PC-9 (cell line): ENCODE measurements around the gene PRR33. TPM values are rescaled to one million over a fixed set of nuclear protein-coding genes. Genes with fewer than 3 reads are reported as not detected.

Experiments
- BruUV-seq: library from RNA; stranded (reverse); fragments of 400-500 nt; replicated peaks from 2 replicates; lab custom pipeline; 2021; lab: Mats Ljungman, UMichigan
- CTCF ChIA-PET: fragments of 300-600 bp; sonication (Branson Sonifier 250); formaldehyde crosslinking; loops from one replicate; lab custom pipeline; 2022; ENCODE audit warnings: antibody characterized with exemption; lab: Charles Lee
- POLR2A ChIA-PET: fragments of 300-600 bp; sonication (Branson Sonifier 250); formaldehyde crosslinking; loops from one replicate; lab custom pipeline; 2022; ENCODE audit warnings: antibody characterized with exemption; ENCODE audit not compliant: unreplicated experiment; lab: Charles Lee
- DNase-seq, 2 experiments: peaks; one replicate each; pipeline versions ENCODE4 v3.0.0 to v3.0.0-alpha.2; 2015 to 2022; ENCODE audit warnings: mixed read lengths in 1 of 2
- H2AFZ ChIP-seq: fragments of 200-600 bp; sonication (generic); 2 replicates; pipeline ENCODE4 v1.8.1; 2017; ENCODE audit warnings: antibody characterized with exemption
- H3F3A ChIP-seq: fragments of 200-600 bp; sonication (generic); 2 replicates; pipeline ENCODE4 v1.8.1; 2017; ENCODE audit warnings: antibody characterized with exemption, mild to moderate bottlenecking, low read depth; ENCODE audit not compliant: insufficient read depth
- H3K27ac ChIP-seq: fragments of 200-600 bp; sonication (generic); 2 replicates; pipeline ENCODE4 v1.6.1; 2016; ENCODE audit warnings: mixed run types
- H3K27me3 ChIP-seq: fragments of 200-600 bp; sonication (generic); 2 replicates; pipeline ENCODE4 v1.6.1; 2016; ENCODE audit warnings: low read depth, mixed run types; ENCODE audit not compliant: insufficient read depth
- H3K36me3 ChIP-seq: fragments of 200-600 bp; sonication (generic); 2 replicates; pipeline ENCODE4 v1.6.1; 2016; ENCODE audit warnings: low read depth, mixed run types
- H3K4me1 ChIP-seq: fragments of 200-600 bp; sonication (generic); replicated peaks from 2 replicates; pipeline ENCODE4 v1.6.1; 2016; ENCODE audit warnings: mixed run types; ENCODE audit not compliant: insufficient read depth
- H3K4me2 ChIP-seq: fragments of 200-600 bp; sonication (generic); 2 replicates; pipeline ENCODE4 v1.6.1; 2017; ENCODE audit warnings: mixed run types
- H3K4me3 ChIP-seq: fragments of 200-600 bp; sonication (generic); 2 replicates; pipeline ENCODE4 v1.6.1; 2016; ENCODE audit warnings: mixed run types
- H3K79me2 ChIP-seq: fragments of 200-600 bp; sonication (generic); 2 replicates; pipeline ENCODE4 v1.6.1; 2017; ENCODE audit warnings: low read depth, mixed run types
- H3K9me2 ChIP-seq: fragments of 200-600 bp; sonication (generic); 2 replicates; pipeline ENCODE4 v1.8.1; 2017; ENCODE audit warnings: mild to moderate bottlenecking; ENCODE audit not compliant: insufficient read depth
- H3K9me3 ChIP-seq: fragments of 200-600 bp; sonication (generic); 2 replicates; pipeline ENCODE4 v1.8.1; 2016; ENCODE audit warnings: low read depth; ENCODE audit not compliant: insufficient read depth
- H4K20me1 ChIP-seq: fragments of 200-600 bp; sonication (generic); 2 replicates; pipeline ENCODE4 v1.8.1; 2017; ENCODE audit not compliant: insufficient read depth
- EZH2 ChIP-seq: fragments of 200-600 bp; sonication (generic); IDR thresholded peaks from 2 replicates; pipeline ENCODE4 v1.8.0; 2017; ENCODE audit warnings: antibody characterized with exemption, low read depth
- intact Hi-C: fragments of 100-400 bp; cut with micrococcal nuclease; formaldehyde crosslinking; loops from one replicate; pipeline ENCODE4 v1.10.0; 2022; ENCODE audit not compliant: unreplicated experiment
- total RNA-seq: library from RNA; stranded (reverse); gene quantifications from 2 replicates; pipeline ENCODE4 v1.2.3, GENCODE V29; 2021
- TF ChIP-seq, protein P1 (sequence below): fragments of 200-600 bp; sonication (generic); conservative IDR thresholded peaks from 2 replicates; pipeline ENCODE4 v1.6.1; 2017; ENCODE audit warnings: mixed run types, antibody characterized with exemption, mild to moderate bottlenecking, moderate library complexity

The PRR33 gene
- total RNA-seq, 1 experiment from 2014 or later = not detected

DNA sequence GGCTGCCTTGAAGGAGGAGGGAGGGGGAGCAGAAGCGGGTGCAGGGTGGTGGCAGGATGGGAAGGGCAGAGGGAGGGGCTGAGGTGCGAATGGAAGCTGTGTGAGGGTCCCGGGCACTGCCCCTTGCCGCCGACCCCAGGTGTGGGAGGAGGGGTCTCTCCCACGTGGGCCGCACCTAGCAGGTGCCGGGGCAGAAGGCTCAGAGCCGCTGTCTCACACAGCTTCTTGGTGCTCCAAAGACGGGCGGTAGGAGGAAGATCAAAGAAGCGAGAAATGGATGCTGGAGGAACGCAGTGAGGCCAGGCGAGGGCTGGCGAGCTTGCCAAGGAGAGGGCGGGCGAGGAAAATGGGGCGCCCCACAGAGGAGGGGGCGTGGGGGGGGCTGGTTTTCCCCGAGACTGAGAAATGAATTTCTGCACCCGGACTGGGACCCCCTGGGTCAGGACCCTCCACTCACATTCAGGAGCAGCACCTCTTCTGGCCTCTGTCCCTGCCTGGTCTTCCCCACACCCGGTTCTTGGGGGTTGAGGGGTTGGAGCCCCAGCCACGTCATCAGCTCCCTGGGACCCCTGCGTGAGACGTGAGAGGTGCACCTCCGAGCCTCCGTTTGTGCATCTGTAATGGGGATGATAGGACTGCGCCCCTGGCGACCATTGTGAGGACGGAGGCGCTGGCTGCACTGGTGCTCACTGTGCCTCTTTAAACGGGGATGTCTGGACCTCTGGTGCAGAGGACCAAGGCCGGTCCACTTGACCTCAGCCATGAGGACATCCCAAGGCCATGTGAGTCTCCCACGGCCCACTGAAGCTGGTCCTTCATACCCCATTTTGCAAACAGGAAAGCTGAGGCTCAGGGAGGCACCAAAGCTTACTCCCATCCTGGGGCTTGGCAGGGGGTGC is 22.0 kb downstream of the PRR33 start:
- no TSS peak for BruUV-seq

DNA sequence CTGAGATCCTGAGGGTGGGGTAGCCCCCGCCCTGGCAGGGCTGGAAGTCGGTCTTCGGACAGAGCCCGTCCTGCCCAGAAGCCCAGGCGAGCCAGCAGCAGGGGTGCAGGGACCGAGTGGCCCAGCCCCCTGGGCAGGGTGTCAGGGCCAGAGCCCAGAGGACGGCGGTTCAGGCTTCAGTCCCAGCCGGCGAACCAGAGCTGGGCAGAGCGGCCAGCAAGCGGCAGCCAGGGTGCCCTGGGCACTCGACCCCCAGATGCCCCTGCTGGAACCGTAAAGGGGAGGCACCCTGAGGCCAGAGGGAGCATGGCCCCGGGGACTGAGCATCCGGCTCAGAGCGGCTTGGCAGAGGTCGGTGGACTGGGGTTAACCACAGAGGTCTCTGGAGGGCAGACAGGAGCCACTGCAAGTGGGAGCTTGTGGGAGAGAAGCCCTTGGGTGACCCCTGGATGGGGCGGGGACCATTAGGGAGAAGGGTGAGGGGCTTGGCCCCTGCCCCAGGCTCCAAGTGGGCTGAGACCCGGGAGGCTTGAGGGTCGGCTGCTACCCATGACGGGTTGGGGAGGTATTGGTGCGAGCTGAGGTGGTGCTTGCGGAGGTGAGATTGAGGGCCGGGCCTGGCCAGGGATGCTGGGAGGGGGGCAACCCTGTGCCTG is 22.9 kb downstream of the PRR33 start:
- ChIA-PET CTCF (no interaction called here), POLR2A (no interaction called here)
- Histone ChIP-seq H3K4me3 (no peak overlapping the region), H3K27me3 (0 out of 2 replicates have a peak, but pooled peaks cover 11% of the 10 kb centered on the region), H3K4me1 (peaks cover 6% of the 10 kb centered on the region), H3K79me2 (no peaks in the 10 kb centered on the region), H3K36me3 (no peaks in the 10 kb centered on the region), H3K9me2 (no peaks in the 10 kb centered on the region), H3K27ac (no peak overlapping the region), H3K9me3 (no peaks in the 10 kb centered on the region), H3F3A (no peaks in the 10 kb centered on the region), H3K4me2 (no peak overlapping the region), H4K20me1 (no peaks in the 10 kb centered on the region), H2AFZ (no peak overlapping the region)
- intact Hi-C loops = no loop called here
- TF ChIP-seq EZH2 = no peak
- TF ChIP-seq, protein P1, sequence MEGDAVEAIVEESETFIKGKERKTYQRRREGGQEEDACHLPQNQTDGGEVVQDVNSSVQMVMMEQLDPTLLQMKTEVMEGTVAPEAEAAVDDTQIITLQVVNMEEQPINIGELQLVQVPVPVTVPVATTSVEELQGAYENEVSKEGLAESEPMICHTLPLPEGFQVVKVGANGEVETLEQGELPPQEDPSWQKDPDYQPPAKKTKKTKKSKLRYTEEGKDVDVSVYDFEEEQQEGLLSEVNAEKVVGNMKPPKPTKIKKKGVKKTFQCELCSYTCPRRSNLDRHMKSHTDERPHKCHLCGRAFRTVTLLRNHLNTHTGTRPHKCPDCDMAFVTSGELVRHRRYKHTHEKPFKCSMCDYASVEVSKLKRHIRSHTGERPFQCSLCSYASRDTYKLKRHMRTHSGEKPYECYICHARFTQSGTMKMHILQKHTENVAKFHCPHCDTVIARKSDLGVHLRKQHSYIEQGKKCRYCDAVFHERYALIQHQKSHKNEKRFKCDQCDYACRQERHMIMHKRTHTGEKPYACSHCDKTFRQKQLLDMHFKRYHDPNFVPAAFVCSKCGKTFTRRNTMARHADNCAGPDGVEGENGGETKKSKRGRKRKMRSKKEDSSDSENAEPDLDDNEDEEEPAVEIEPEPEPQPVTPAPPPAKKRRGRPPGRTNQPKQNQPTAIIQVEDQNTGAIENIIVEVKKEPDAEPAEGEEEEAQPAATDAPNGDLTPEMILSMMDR = no peak
- BruUV-seq = no TSS peak
- no peak for DNase-seq

More for the DNA sequence above, 22.0 kb downstream of the PRR33 start:
- H3K27me3 ChIP-seq = 0 out of 2 replicates have a peak, but pooled peaks cover 11% of the 10 kb centered on the region
- no peak overlapping the region for H3K27ac ChIP-seq
- ChIA-PET POLR2A (no interaction called here), CTCF (no interaction called here)
- intact Hi-C loops = no loop called here
- H3K4me2 ChIP-seq = no peak overlapping the region
- H3K36me3 ChIP-seq = no peaks in the 10 kb centered on the region
- no peaks in the 10 kb centered on the region for H3K9me2 ChIP-seq
- H3K4me3 ChIP-seq = no peak overlapping the region
- H2AFZ ChIP-seq = no peak overlapping the region
- H3K9me3 ChIP-seq = no peaks in the 10 kb centered on the region
- no peaks in the 10 kb centered on the region for H4K20me1 ChIP-seq
- no peaks in the 10 kb centered on the region for H3F3A ChIP-seq
- no peaks in the 10 kb centered on the region for H3K4me1 ChIP-seq
- no peak for TF ChIP-seq EZH2
- TF ChIP-seq, protein P1 = 0 out of 2 replicates have a peak, but pooled peaks have one; percentile 20
- DNase-seq = no peak
- no peaks in the 10 kb centered on the region for H3K79me2 ChIP-seq

DNA sequence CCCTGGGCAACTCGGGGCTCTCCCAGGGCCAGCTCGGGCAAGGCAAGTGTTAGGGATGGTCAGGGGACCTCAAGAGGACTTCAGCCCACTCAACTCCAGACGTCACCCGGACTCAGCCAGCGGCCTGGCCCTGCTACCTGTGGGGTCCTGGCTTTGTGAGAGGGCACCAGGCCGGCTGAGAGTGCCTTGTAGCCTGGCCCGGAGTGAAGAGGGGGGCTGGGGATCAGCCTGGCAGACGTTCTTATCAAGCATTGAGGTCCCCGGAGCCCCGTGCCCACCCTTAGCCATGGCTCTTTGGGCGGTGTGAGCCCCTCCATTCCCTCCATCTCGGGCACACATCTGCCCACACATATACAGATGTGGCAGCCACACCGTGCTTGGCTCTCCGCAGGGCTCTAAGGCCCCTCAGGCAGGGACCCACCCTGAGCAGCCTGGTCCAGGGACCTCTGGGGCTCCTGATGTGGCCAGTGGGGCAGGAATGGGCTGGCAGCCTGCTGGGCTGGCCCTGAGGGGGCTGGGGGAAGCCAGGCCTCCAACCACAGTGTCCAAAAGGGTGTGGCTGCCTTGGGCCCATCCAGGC is 23.5 kb downstream of the PRR33 start:
- ChIA-PET CTCF (no interaction called here), POLR2A (no interaction called here)

More for the DNA sequence above, 23.5 kb downstream of the PRR33 start:
- no peak overlapping the region for H3K4me3 ChIP-seq
- H2AFZ ChIP-seq = no peak overlapping the region
- H3K27ac ChIP-seq = no peak overlapping the region
- intact Hi-C loops = no loop called here
- no peaks in the 10 kb centered on the region for H4K20me1 ChIP-seq
- H3K79me2 ChIP-seq = no peaks in the 10 kb centered on the region
- TF ChIP-seq, protein P1 = no peak
- TF ChIP-seq EZH2 = no peak
- H3K4me2 ChIP-seq = no peak overlapping the region
- 0 out of 2 replicates have a peak, but pooled peaks cover 11% of the 10 kb centered on the region for H3K27me3 ChIP-seq
- H3K36me3 ChIP-seq = no peaks in the 10 kb centered on the region
- peaks cover 11% of the 10 kb centered on the region for H3K4me1 ChIP-seq
- DNase-seq = no peak
- no peaks in the 10 kb centered on the region for H3K9me2 ChIP-seq
- H3K9me3 ChIP-seq = no peaks in the 10 kb centered on the region
- H3F3A ChIP-seq = no peaks in the 10 kb centered on the region
- BruUV-seq = no TSS peak
